CD1c-positive myeloid dendritic cell (primary cell): ENCODE data around the gene DEFB132.

Source experiments
- DNase-seq: peaks from one replicate; pipeline ENCODE4 v3.0.0-alpha.2; 2016; ENCODE audit errors: extremely low spot score

The DEFB132 gene

GRCh38 chr20:297098-297924 is 39.8 kb downstream of the DEFB132 start, which contains the start of gene ZCCHC3:
ZCCHC3 (plus strand) TSS chr20:297570; CDS start chr20:297587, 17 bp downstream.
- DNase-seq, result peak; percentile 90

- DNase-seq, result peak; percentile 84
Measured at GRCh38 chr20:297925-298775, 40.6 kb downstream of the DEFB132 start.

GRCh38 chr20:298776-299391 is 41.4 kb downstream of the DEFB132 start:
- peak; percentile 8 for DNase-seq

GRCh38 chr20:300345-300990 is 42.9 kb downstream of the DEFB132 start:
- DNase-seq, result peak; percentile 31

GRCh38 chr20:301886-302848 is 44.6 kb downstream of the DEFB132 start:
- DNase-seq, result no peak

GRCh38 chr20:305745-306144 is 48.2 kb downstream of the DEFB132 start:
- no peak for DNase-seq

GRCh38 chr20:308427-309038 is 51.0 kb downstream of the DEFB132 start:
- no peak for DNase-seq

GRCh38 chr20:309306-309840 is 51.8 kb downstream of the DEFB132 start:
- no peak for DNase-seq

- DNase-seq, result peak; percentile 86
Measured at GRCh38 chr20:309841-310644, 52.5 kb downstream of the DEFB132 start.

- DNase-seq, result no peak
Measured at GRCh38 chr20:310645-311044, 53.1 kb downstream of the DEFB132 start.
